ENCODE measurements around the gene RRP7A.

DNA sequence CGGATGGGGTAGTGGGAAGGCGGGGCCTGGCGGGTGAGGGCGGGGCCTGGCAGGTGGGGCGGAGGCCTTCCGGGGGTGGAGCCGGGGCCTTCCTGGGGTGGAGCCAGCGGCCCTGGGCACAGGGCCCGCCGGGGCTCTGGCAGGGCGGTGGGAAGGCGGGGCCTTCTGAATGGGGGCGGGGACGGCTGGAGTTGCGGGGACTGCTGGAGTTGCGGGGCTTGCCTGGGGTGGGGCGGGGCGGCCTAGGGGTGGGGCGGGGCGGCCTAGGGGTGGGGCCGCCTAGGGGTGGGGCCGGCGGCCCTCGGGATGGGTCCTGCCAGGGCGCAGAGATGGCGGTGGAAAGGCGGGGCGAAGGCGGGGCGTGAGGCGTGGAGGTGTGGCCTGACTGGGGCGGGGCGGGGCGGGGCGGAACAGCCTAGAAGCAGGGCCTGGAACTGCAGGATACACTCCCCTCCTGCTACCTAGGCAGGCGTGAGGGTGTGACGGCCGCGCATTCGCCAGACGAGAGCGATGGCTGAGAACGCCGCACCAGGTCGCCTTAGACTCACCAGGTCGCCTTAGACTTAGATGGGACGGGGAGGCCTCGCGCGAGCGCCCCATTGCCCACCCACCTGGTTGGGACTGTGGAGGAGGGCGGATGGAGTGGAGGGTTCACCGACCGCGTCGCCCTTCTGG, 19.3 kb downstream of the RRP7A start:
- TF ChIP-seq BHLHE40 (IDR thresholded peaks at IDR 0.05; ENCODE audit: borderline replicate concordance) (no peak), NFRKB (IDR thresholded peaks at IDR 0.05) (no peak), FOXK2 (IDR thresholded peaks at IDR 0.05) (no peak), ZNF384 (IDR thresholded peaks at IDR 0.05) (no peak)
